Stomach (tissue), 19 donors: ENCODE measurements around the gene OR10G2. TPM values are rescaled to one million over a fixed set of nuclear protein-coding genes. Genes with fewer than 3 reads are reported as not detected.

Experiments used
- DNase-seq, 2 donors: peaks; one replicate each; pipeline versions ENCODE4 v3.0.0 to v3.0.0-alpha.2; 2013 to 2019
- H3K27ac ChIP-seq, 5 donors: fragments of 200-600 bp in 4 of 5; sonication (generic) in 4 of 5; one replicate each; pipeline ENCODE4 v1.5.1; 2013 to 2019; ENCODE audit warnings: mild to moderate bottlenecking in 1 of 5, moderate library complexity in 1 of 5
- H3K27me3 ChIP-seq, 3 donors: fragments of 200-600 bp; sonication (generic); one replicate each; pipeline ENCODE4 v1.5.1; 2017 to 2019; ENCODE audit warnings: mixed run types in 1 of 3
- H3K36me3 ChIP-seq, 4 donors: fragments of 200-600 bp; sonication (generic); 1 replicate in 3 of 4; 2 replicates in 1 of 4; pipeline ENCODE4 v1.5.1; 2016 to 2019
- H3K4me1 ChIP-seq, 4 donors: fragments of 200-600 bp; sonication (generic); one replicate each; pipeline ENCODE4 v1.5.1; 2016 to 2019
- H3K4me3 ChIP-seq, 4 donors: fragments of 200-600 bp; sonication (generic) in 3 of 4; one replicate each; pipeline ENCODE4 v1.5.1; 2016 to 2019; ENCODE audit warnings: mild to moderate bottlenecking in 1 of 4
- H3K9me3 ChIP-seq, 4 donors: fragments of 200-600 bp; sonication (generic); one replicate each; pipeline ENCODE4 v1.5.1; 2016 to 2019
- CTCF ChIP-seq, 7 experiments: fragments of 450-650 bp in 4 of 7; fragments of 200-600 bp in 3 of 7; sonication (generic) in 3 of 7; IDR thresholded peaks; one replicate each; pipeline ENCODE4 v1.5.1; 2016 to 2019; ENCODE audit warnings: antibody characterized with exemption in 7 of 7, control low read depth in 2 of 7, mild to moderate bottlenecking in 1 of 7
- EP300 ChIP-seq: sonication (generic); formaldehyde crosslinking; IDR thresholded peaks from one replicate; pipeline ENCODE4 v1.6.1; 2017; ENCODE audit warnings: antibody characterized with exemption
- POLR2A ChIP-seq, 4 donors: fragments of 450-650 bp; IDR thresholded peaks; one replicate each; pipeline ENCODE4 v1.6.1; 2016; ENCODE audit warnings: antibody characterized with exemption in 4 of 4, control low read depth in 2 of 4, mild to moderate bottlenecking in 1 of 4, moderate library complexity in 1 of 4
- POLR2AphosphoS5 ChIP-seq, 3 donors: sonication (generic); formaldehyde crosslinking; IDR thresholded peaks; one replicate each; pipeline ENCODE4 v1.6.1; 2016; ENCODE audit warnings: antibody characterized with exemption in 3 of 3
- WGBS, 5 donors: extraction: QIAGEN DNeasy Blood & Tissue Kit in 3 of 5; methylation state at CpG; one replicate each; pipeline versions ENCODE4 v1.1.5 to v1.1.7; 2013 to 2018; 5-methylcytosine and 5-hydroxymethylcytosine counted together
- intact Hi-C: fragments of 100-400 bp; cut with DNase I; formaldehyde crosslinking; loops from one replicate; pipeline ENCODE4 v1.15.1; 2023; ENCODE audit warnings: low total_unique reads
- long read RNA-seq, 10 donors: transcript quantifications; one replicate each; lab custom pipeline, GENCODE V29; 2026
- polyA plus RNA-seq, 3 donors: library from polyadenylated mRNA; stranded (reverse); fragments of 200-250 nt; gene quantifications; one replicate each; pipeline ENCODE4 v1.2.3, GENCODE V29; 2013
- total RNA-seq, 5 donors: library from RNA; depleted of rRNA; stranded (reverse); fragments of >200 nt; gene quantifications; one replicate each; pipeline versions ENCODE4 v1.1.0 to v1.2.3, GENCODE V29; 2014 to 2016
- donor health status: healthy with polysubstance abuse.
- donor health status: Bipolar disorder and iron deficiency.
- donor health status: healthy.

The OR10G2 gene, protein sequence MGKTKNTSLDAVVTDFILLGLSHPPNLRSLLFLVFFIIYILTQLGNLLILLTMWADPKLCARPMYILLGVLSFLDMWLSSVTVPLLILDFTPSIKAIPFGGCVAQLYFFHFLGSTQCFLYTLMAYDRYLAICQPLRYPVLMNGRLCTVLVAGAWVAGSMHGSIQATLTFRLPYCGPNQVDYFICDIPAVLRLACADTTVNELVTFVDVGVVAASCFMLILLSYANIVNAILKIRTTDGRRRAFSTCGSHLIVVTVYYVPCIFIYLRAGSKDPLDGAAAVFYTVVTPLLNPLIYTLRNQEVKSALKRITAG
- total RNA-seq (not detected), polyA plus RNA-seq (not detected)
- long read RNA-seq, donor 1, result 0 reads
- long read RNA-seq, donor 2, result 0 reads
- long read RNA-seq, donor 3, result 0 reads
- long read RNA-seq, donor 4, result 0 reads
- long read RNA-seq, donor 5, result 0 reads
- long read RNA-seq, donor 6, result 0 reads
- long read RNA-seq, donor 7, result 0 reads
- long read RNA-seq, donor 8, result 0 reads
- long read RNA-seq, donor 9, result 0 reads
- long read RNA-seq, donor 10, result 0 reads

DNA sequence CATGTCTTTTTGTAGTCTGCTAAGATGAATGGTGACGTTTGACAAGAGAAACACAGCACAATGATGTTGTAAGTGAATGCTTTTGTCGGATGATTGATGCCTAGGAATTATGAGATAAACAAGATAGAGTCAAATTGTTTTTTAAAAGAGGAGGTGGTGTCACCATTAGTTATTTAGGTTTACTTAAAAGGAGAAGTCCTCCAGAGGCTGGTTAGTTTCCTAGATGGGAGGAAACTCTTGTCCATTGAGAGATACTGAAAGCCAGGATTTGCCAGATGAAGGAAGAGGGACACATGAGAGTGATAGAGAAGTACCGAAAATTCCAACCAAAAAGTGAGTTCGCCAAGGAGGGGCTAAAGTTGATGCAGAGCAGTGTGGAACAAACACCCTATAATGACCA lies at the start of gene OR10G2:
Gene OR10G2, minus strand, starts transcription at position 101 of the 400 bp plus-strand sequence. Its CDS starts 98 bp downstream, at position 3.
- 65 to 78% (median 76%) methylated on average over 4 of the region's 4 CpGs for WGBS, 5 donors

DNA sequence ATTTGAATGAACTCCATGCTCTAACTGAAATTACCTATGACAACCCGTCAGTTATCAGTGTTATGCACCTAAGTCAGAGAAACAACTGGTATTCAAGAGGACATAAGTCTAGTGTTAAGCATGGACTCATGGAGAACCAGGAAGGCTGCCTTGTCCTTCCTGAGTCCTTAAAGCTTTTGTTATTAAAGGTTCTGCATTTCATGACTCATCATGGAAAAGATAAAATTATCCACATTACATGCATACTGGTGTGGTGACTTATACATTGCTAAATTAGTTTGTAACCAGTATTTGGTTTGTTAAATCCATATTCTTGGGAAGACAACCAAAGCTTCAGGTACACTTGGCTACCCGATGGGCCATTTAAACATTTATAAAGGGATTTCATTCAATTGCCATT lies 45.3 kb upstream of the OR10G2 start:
- intact Hi-C loops, result no loop called here
- TF ChIP-seq POLR2A (IDR thresholded peaks at IDR 0.05) (no peak), EP300 (no peak), POLR2AphosphoS5 (IDR thresholded peaks at IDR 0.05) (no peak), CTCF (IDR thresholded peaks at IDR 0.05) (no peak)
- WGBS, 5 donors, result 75 to 81% (median 77%) methylated on average over 2 of the region's 2 CpGs

More for the DNA sequence above, at the start of gene OR10G2:
- Histone ChIP-seq H3K27ac (no peak within 1 kb of the TSS), H3K4me1 (no peaks in the 10 kb centered on the region), H3K36me3 (no peaks in the 10 kb centered on the region), H3K27me3 (no peaks in the 10 kb centered on the region), H3K9me3 (peaks cover 0 to 4% (median 0%) of the 10 kb centered on the region in 4 donors), H3K4me3 (no peak within 1 kb of the TSS)
- TF ChIP-seq CTCF (IDR thresholded peaks at IDR 0.05), result no peak
- TF ChIP-seq EP300, result no peak
- no peak for TF ChIP-seq POLR2A (IDR thresholded peaks at IDR 0.05)
- no peak for TF ChIP-seq POLR2AphosphoS5 (IDR thresholded peaks at IDR 0.05)
- DNase-seq, result no peak
- intact Hi-C loops, result no loop called here

GRCh38 chr14:21675566-21675965 lies 40.8 kb upstream of the OR10G2 start:
- DNase-seq, result no peak
- intact Hi-C loops, result no loop called here
- no peak for TF ChIP-seq POLR2A (IDR thresholded peaks at IDR 0.05)
- no peak for TF ChIP-seq EP300
- no peak for TF ChIP-seq POLR2AphosphoS5 (IDR thresholded peaks at IDR 0.05)
- TF ChIP-seq CTCF (IDR thresholded peaks at IDR 0.05), result no peak
- Histone ChIP-seq H3K27ac (no peak overlapping the region), H3K4me1 (no peaks in the 10 kb centered on the region), H3K9me3 (peaks cover 0 to 12% (median 10%) of the 10 kb centered on the region in 4 donors), H3K27me3 (no peaks in the 10 kb centered on the region), H3K4me3 (no peak overlapping the region), H3K36me3 (no peaks in the 10 kb centered on the region)
- 70 to 80% (median 74%) methylated on average over 4 of the region's 4 CpGs for WGBS, 5 donors

More for the DNA sequence above, 45.3 kb upstream of the OR10G2 start:
- Histone ChIP-seq H3K4me3 (no peak overlapping the region), H3K36me3 (no peaks in the 10 kb centered on the region), H3K9me3 (peaks cover 0 to 9% (median 7%) of the 10 kb centered on the region in 4 donors), H3K27ac (no peak overlapping the region), H3K27me3 (no peaks in the 10 kb centered on the region), H3K4me1 (no peaks in the 10 kb centered on the region)
- DNase-seq, result no peak

- H3K4me3 ChIP-seq, result no peak within 1 kb of the TSS
- no peak for DNase-seq
- WGBS, 5 donors, result 83 to 97% (median 89%) methylated on average over 1 of the region's 1 CpG
- H3K36me3 ChIP-seq, result no peaks in the 10 kb centered on the region
- no peaks in the 10 kb centered on the region for H3K4me1 ChIP-seq
- no peak for TF ChIP-seq POLR2AphosphoS5 (IDR thresholded peaks at IDR 0.05)
- peaks cover 0 to 12% (median 10%) of the 10 kb centered on the region in 4 donors for H3K9me3 ChIP-seq
- no peak within 1 kb of the TSS for H3K27ac ChIP-seq
- intact Hi-C loops, result no loop called here
- no peaks in the 10 kb centered on the region for H3K27me3 ChIP-seq
Observed at GRCh38 chr14:21673718-21674117, 39.0 kb upstream of the OR10G2 start, which contains the start of gene OR4E1. TSS of gene OR4E1 (minus strand) at chr14:21673818. CDS start at chr14:21670935, 2,883 bp downstream.
